Measurements from ENCODE around the gene CATSPERZ.

The CATSPERZ gene

GRCh38 chr11:64261556-64262080, 38.5 kb upstream of the CATSPERZ start:
- no peaks in the 10 kb centered on the region for H3K27me3 ChIP-seq
- no peaks in the 10 kb centered on the region for H3K9me3 ChIP-seq
- no peaks in the 10 kb centered on the region for H3K4me1 ChIP-seq (ENCODE audit: control insufficient read depth in 1 of 2, insufficient read depth in 1 of 2, low read depth in 1 of 2, low read length in 1 of 2)
- peaks cover 67% of the 10 kb centered on the region for H3K36me3 ChIP-seq
- no peak overlapping the region for H3K27ac ChIP-seq
- no peak overlapping the region for H3K4me3 ChIP-seq (ENCODE audit: low read depth in 1 of 2, low read length in 1 of 2)
- no peak for TF ChIP-seq CTCF (IDR thresholded peaks at IDR 0.05)

GRCh38 chr11:64262271-64263002, 37.7 kb upstream of the CATSPERZ start:
- H3K4me1 ChIP-seq (ENCODE audit: control insufficient read depth in 1 of 2, insufficient read depth in 1 of 2, low read depth in 1 of 2, low read length in 1 of 2), result no peaks in the 10 kb centered on the region
- H3K36me3 ChIP-seq, result peaks cover 66% of the 10 kb centered on the region
- H3K27ac ChIP-seq, result no peak overlapping the region
- H3K9me3 ChIP-seq, result no peaks in the 10 kb centered on the region
- no peak overlapping the region for H3K4me3 ChIP-seq (ENCODE audit: low read depth in 1 of 2, low read length in 1 of 2)
- no peaks in the 10 kb centered on the region for H3K27me3 ChIP-seq
- no peak for TF ChIP-seq CTCF (IDR thresholded peaks at IDR 0.05)

GRCh38 chr11:64263021-64263946, 36.9 kb upstream of the CATSPERZ start:
- no peak for TF ChIP-seq CTCF (IDR thresholded peaks at IDR 0.05)
- peaks cover 65% of the 10 kb centered on the region for H3K36me3 ChIP-seq
- no peak overlapping the region for H3K27ac ChIP-seq
- H3K4me3 ChIP-seq (ENCODE audit: low read depth in 1 of 2, low read length in 1 of 2), result no peak overlapping the region
- no peaks in the 10 kb centered on the region for H3K27me3 ChIP-seq
- H3K4me1 ChIP-seq (ENCODE audit: control insufficient read depth in 1 of 2, insufficient read depth in 1 of 2, low read depth in 1 of 2, low read length in 1 of 2), result peaks cover 8% of the 10 kb centered on the region in 2 experiments
- H3K9me3 ChIP-seq, result no peaks in the 10 kb centered on the region

- peaks cover 58% of the 10 kb centered on the region for H3K36me3 ChIP-seq
- no peak overlapping the region for H3K27ac ChIP-seq
- no peak for TF ChIP-seq CTCF (IDR thresholded peaks at IDR 0.05)
- H3K9me3 ChIP-seq, result no peaks in the 10 kb centered on the region
- peaks cover 14 to 15% of the 10 kb centered on the region in 2 experiments for H3K4me1 ChIP-seq (ENCODE audit: control insufficient read depth in 1 of 2, insufficient read depth in 1 of 2, low read depth in 1 of 2, low read length in 1 of 2)
- H3K27me3 ChIP-seq, result no peaks in the 10 kb centered on the region
- H3K4me3 ChIP-seq (ENCODE audit: low read depth in 1 of 2, low read length in 1 of 2), result no peak overlapping the region
These were observed 36.2 kb upstream of the CATSPERZ start for GRCh38 chr11:64263947-64264317.

- Histone ChIP-seq H3K9me3 (no peaks in the 10 kb centered on the region), H3K36me3 (peaks cover 53% of the 10 kb centered on the region), H3K27ac (no peak overlapping the region), H3K27me3 (no peaks in the 10 kb centered on the region), H3K4me1 (ENCODE audit: control insufficient read depth in 1 of 2, insufficient read depth in 1 of 2, low read depth in 1 of 2, low read length in 1 of 2) (peaks cover 18 to 19% of the 10 kb centered on the region in 2 experiments), H3K4me3 (ENCODE audit: low read depth in 1 of 2, low read length in 1 of 2) (no peak overlapping the region)
- TF ChIP-seq CTCF (IDR thresholded peaks at IDR 0.05), result no peak
These were observed 35.7 kb upstream of the CATSPERZ start for GRCh38 chr11:64264371-64264852.

Measured in neutrophil (primary cell).